Esophagus (tissue), 2 donors: ENCODE results near the gene IL36RN. TPM values are rescaled to one million over a fixed set of nuclear protein-coding genes. Genes with fewer than 3 reads are reported as not detected.

Experiments used
- H3K27ac ChIP-seq, 2 donors: one replicate each; pipeline ENCODE4 v1.5.1; 2013; ENCODE audit warnings: low read depth in 2 of 2, mild to moderate bottlenecking in 2 of 2, inconsistent platforms in 1 of 2, low read length in 1 of 2, moderate library complexity in 1 of 2
- H3K27me3 ChIP-seq, 2 donors: one replicate each; pipeline ENCODE4 v1.6.1; 2013; ENCODE audit warnings: low read length in 2 of 2, control low read depth in 1 of 2, mild to moderate bottlenecking in 1 of 2; ENCODE audit not compliant: insufficient read depth in 2 of 2, control insufficient read depth in 1 of 2
- H3K36me3 ChIP-seq, 2 donors: one replicate each; pipeline ENCODE4 v1.6.1; 2013; ENCODE audit warnings: low read length in 1 of 2; ENCODE audit not compliant: control insufficient read depth in 2 of 2, insufficient read depth in 2 of 2
- H3K4me1 ChIP-seq, 2 donors: one replicate each; pipeline ENCODE4 v1.6.1; 2013; ENCODE audit warnings: low read length in 1 of 2; ENCODE audit not compliant: control insufficient read depth in 2 of 2, insufficient read depth in 2 of 2
- H3K4me3 ChIP-seq, 2 donors: one replicate each; pipeline ENCODE4 v1.5.1; 2013; ENCODE audit warnings: low read length in 2 of 2, mild to moderate bottlenecking in 2 of 2, low read depth in 1 of 2, moderate library complexity in 1 of 2
- H3K9me3 ChIP-seq, 2 donors: one replicate each; pipeline ENCODE4 v1.6.1; 2013; ENCODE audit warnings: mild to moderate bottlenecking in 2 of 2, low read depth in 1 of 2, low read length in 1 of 2, moderate library complexity in 1 of 2; ENCODE audit not compliant: control insufficient read depth in 2 of 2, insufficient read depth in 1 of 2
- WGBS, 2 donors: extraction: QIAGEN DNeasy Blood & Tissue Kit; methylation state at CpG; one replicate each; pipeline ENCODE4 v1.1.7; 2013; 5-methylcytosine and 5-hydroxymethylcytosine counted together
- polyA plus RNA-seq, 2 donors: library from polyadenylated mRNA; stranded (reverse); fragments of 200-250 nt; gene quantifications; one replicate each; pipeline ENCODE4 v1.2.3, GENCODE V29; 2013
- donor health status: healthy with polysubstance abuse.
- donor health status: Bipolar disorder and iron deficiency.

The IL36RN gene
- polyA plus RNA-seq, 2 donors: 25.9 to 38.4 TPM

DNA sequence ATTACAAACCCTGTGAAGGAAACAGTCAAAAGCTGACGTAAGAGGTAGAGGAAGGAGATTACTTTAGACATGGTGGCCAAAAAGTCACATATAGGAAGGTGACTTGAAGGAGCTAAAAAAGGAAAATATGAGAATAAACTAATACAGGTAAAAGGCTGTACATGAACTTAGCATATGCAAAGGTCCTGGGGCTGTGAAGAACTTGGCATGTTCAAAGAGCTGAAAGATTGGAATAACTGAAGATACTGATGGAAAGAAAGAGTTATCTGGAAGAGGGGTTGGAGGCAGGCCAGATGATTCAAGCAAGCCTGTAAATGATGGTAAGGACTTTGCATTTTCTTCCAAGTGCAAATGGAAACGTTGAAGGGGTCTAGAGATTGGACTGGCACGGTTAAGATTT, 40.5 kb upstream of the IL36RN start:
- H3K27ac ChIP-seq: no peak overlapping the region
- H3K4me1 ChIP-seq: no peaks in the 10 kb centered on the region
- H3K36me3 ChIP-seq: no peaks in the 10 kb centered on the region
- H3K27me3 ChIP-seq: no peaks in the 10 kb centered on the region
- no peak overlapping the region for H3K4me3 ChIP-seq
- WGBS, 2 donors: 69 to 82% methylated on average over 3 of the region's 3 CpGs
- H3K9me3 ChIP-seq: no peaks in the 10 kb centered on the region

DNA sequence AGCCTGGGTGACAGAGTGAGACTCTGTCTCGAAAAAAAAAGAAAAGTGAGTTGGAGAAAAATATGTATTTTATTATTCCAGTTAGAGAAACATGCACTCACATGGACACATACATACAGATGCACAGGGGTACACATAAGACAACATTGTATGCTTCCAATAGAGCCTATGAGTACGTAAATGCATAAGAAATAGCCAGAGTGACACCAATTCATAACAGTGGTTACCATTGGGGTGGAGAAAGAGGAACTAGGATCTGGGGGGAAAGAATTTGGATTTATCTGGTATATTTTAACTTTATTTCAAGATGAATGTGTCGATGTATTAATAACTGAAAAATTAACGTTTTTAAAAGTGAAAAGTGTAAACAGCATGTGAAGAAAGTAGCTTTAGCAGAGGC, 37.7 kb upstream of the IL36RN start:
- 55 to 66% methylated on average over 4 of the region's 4 CpGs for WGBS, 2 donors
- no peak overlapping the region for H3K4me3 ChIP-seq
- H3K27ac ChIP-seq: no peak overlapping the region
- H3K4me1 ChIP-seq: no peaks in the 10 kb centered on the region
- peaks cover 3 to 4% of the 10 kb centered on the region in 2 donors for H3K27me3 ChIP-seq
- H3K9me3 ChIP-seq: no peaks in the 10 kb centered on the region
- H3K36me3 ChIP-seq: no peaks in the 10 kb centered on the region

DNA sequence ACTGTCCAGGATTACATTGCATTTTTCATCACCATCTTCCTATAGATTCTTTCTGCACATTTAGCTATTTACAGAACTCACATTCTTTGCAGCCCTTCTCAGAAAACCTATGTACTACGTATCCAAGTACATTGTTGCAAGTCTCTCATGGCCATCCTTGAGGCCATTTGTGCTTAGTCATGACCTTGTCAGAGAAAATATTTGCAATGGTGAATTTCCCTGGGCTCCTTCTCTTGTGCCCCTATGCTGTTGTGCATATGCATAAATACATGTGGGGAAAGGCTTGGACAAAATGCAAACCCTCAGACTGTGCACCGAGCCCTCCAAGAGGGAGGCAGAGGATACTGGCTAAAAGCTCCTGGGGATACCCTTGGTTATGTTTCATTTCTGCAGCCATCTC, 34.2 kb upstream of the IL36RN start:
- H3K4me1 ChIP-seq: no peaks in the 10 kb centered on the region
- no peak overlapping the region for H3K4me3 ChIP-seq
- H3K27me3 ChIP-seq: peaks cover 3 to 4% of the 10 kb centered on the region in 2 donors
- WGBS, 2 donors: 81 to 93% methylated on average over 2 of the region's 2 CpGs
- no peak overlapping the region for H3K27ac ChIP-seq
- no peaks in the 10 kb centered on the region for H3K36me3 ChIP-seq
- no peaks in the 10 kb centered on the region for H3K9me3 ChIP-seq

DNA sequence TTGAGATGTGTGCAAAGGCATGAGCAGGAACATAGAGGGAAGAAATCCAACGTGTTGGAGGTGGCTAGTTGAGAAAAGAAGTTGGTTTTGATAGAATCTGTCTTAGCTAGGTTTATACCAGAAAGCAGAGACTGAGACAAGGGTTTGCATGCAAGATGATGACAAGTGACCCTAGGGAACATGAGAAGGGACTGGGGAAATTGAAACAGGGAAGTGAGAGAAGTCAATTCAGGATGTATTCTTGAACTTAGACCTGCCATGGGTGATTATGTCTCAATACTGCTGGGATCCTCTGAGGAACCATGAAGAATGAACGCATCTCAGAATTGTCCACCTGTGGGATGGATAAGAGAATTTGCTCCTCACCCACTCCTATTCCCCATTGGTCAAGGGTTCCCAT, 33.3 kb upstream of the IL36RN start:
- 50 to 52% methylated on average over 2 of the region's 2 CpGs for WGBS, 2 donors
- peaks cover 3 to 4% of the 10 kb centered on the region in 2 donors for H3K27me3 ChIP-seq
- H3K4me1 ChIP-seq: no peaks in the 10 kb centered on the region
- H3K27ac ChIP-seq: no peak overlapping the region
- H3K9me3 ChIP-seq: no peaks in the 10 kb centered on the region
- no peak overlapping the region for H3K4me3 ChIP-seq
- no peaks in the 10 kb centered on the region for H3K36me3 ChIP-seq

DNA sequence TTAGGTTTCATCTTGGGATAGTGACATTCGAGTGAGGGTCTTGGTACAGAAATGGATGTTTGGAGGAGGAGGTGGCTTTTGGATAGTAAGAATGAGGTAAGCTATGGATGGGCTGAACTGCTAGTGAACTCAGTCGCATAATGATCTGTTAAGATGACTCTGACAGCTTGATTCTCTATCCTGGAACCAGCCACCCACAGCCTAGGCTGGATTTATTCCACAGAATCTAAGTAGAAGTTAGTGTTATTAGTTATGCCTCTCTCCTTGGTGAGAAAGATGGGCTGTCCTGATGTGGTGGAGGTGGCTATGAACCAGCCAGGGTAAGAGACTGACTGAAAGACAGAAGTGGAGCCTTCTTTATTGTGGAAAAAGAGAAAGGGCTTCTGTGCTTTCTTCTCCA, 31.3 kb upstream of the IL36RN start:
- Histone ChIP-seq H3K27ac (no peak overlapping the region), H3K9me3 (no peaks in the 10 kb centered on the region), H3K4me3 (no peak overlapping the region), H3K36me3 (no peaks in the 10 kb centered on the region), H3K4me1 (no peaks in the 10 kb centered on the region), H3K27me3 (peaks cover 3 to 4% of the 10 kb centered on the region in 2 donors)
- 73 to 84% methylated on average over 2 of the region's 2 CpGs for WGBS, 2 donors

DNA sequence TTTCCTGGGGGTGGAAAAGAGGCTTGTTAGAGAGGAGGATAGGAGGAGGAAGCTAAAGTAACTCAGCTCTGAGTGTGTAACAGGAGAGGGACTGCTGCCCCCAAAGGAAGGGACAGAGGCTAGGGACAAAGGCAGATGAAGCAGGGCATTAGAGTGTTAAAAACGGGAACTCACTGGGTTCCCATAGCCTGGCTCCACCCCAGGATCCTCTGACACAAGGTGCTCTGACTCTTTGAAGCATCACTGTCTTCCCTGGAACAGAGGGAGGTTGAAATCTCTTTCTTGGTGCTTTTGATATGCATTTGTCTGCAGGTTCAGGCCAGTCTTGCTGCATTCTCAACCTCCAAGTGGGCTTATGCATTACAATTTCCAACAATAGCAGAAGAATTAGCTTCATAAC, 30.9 kb upstream of the IL36RN start:
- Histone ChIP-seq H3K27me3 (peaks cover 3 to 4% of the 10 kb centered on the region in 2 donors), H3K36me3 (no peaks in the 10 kb centered on the region), H3K27ac (no peak overlapping the region), H3K9me3 (no peaks in the 10 kb centered on the region), H3K4me3 (no peak overlapping the region), H3K4me1 (no peaks in the 10 kb centered on the region)
- 10 to 13% methylated on average over 1 of the region's 1 CpG for WGBS, 2 donors

DNA sequence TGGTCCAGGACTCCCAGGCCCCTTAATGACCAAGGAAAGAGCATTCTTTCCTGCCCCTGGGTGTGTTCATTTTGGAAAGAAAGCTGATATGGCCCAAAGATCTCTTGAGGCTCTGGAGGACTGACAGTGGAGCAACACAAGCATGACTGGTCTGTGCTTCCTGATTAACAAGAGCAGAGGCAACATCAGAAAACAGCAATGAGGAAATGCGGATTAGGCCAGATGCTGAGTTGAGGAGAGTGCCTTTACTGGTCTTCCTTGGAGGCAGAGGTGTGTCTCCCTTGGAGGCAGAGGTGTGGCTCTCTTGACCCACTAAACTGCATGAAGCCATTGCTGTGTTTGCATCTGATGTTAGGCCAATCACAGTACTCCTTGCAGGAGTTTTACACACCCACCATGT, 26.3 kb upstream of the IL36RN start:
- H3K36me3 ChIP-seq: no peaks in the 10 kb centered on the region
- no peaks in the 10 kb centered on the region for H3K9me3 ChIP-seq
- no peak overlapping the region for H3K4me3 ChIP-seq
- peaks cover 0 to 2% of the 10 kb centered on the region in 2 donors for H3K4me1 ChIP-seq
- no peaks in the 10 kb centered on the region for H3K27me3 ChIP-seq
- WGBS, 2 donors: 86 to 88% methylated on average over 1 of the region's 1 CpG
- peak overlapping the region; percentile 22 to 52 for H3K27ac ChIP-seq

DNA sequence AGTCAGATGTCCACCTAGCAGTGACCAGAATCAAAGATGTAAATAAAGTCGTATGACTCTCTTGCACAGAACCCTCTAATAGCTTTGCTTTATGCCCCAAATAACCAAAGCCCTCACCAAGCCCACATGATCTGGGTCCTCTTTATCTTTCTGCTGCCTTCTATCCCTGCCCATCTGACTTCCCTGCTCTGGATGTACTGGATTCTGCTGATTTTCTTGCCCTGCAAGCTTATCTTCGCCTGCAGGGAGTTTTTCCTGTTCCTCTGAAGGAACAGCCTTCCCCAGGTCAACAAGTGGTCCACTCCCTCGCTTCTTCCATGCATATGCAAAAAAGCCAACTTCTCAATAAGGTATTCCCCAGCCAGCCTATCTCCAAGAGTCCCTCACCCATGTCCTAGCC, 25.0 kb upstream of the IL36RN start:
- Histone ChIP-seq H3K4me1 (peaks cover 0 to 2% of the 10 kb centered on the region in 2 donors), H3K36me3 (no peaks in the 10 kb centered on the region), H3K27me3 (no peaks in the 10 kb centered on the region), H3K4me3 (no peak overlapping the region), H3K27ac (peak overlapping the region in 1 of 2 donors; percentile 35), H3K9me3 (no peaks in the 10 kb centered on the region)
- WGBS, 2 donors: 68 to 81% methylated on average over 3 of the region's 3 CpGs

DNA sequence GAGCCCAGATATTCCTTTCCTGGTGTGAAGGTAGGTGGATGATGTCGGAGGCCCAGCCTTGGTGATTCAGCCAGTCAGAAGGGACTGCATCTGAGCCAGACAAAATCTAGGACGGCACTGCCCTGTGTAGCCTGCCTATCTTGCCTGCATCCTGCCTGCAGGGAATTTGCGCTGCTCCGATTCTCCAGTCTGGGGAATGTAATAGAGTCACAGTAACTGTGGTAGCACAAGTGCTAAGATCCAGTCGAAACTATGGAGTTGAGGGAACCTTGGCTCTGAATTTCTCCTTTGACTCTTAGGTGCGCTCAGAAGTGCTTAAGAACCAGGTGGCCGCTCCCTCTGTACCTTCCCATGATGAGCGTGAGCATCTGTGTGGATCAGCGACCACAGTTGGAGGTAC, 22.2 kb upstream of the IL36RN start:
- Histone ChIP-seq H3K4me3 (no peak overlapping the region), H3K27me3 (no peaks in the 10 kb centered on the region), H3K9me3 (no peaks in the 10 kb centered on the region), H3K4me1 (peaks cover 0 to 2% of the 10 kb centered on the region in 2 donors), H3K36me3 (no peaks in the 10 kb centered on the region), H3K27ac (peak overlapping the region in 1 of 2 donors; percentile 11)
- WGBS, 2 donors: 89 to 94% methylated on average over 9 of the region's 9 CpGs

DNA sequence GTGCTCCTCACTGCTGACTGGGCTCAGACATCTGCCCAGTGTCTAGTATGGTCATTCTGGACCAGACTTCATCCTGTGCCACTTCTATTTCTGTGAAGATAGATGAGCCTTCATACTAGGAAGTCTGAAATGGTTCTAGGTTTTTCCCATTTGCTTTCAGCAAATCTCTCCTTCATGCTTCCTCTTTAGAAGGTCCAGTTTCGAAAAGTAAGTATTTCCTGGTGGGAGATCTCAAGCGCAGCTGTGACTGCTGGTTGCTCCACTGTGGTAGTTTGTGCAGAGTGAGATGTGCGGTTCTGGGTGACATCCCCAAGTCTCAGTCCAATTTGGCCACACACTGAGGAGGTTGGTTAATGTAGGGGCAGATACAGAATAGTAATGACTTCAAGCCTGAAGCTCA, 20.7 kb upstream of the IL36RN start:
- Histone ChIP-seq H3K27me3 (no peaks in the 10 kb centered on the region), H3K27ac (no peak overlapping the region), H3K36me3 (no peaks in the 10 kb centered on the region), H3K4me3 (no peak overlapping the region), H3K4me1 (peaks cover 0 to 2% of the 10 kb centered on the region in 2 donors), H3K9me3 (no peaks in the 10 kb centered on the region)
- 90 to 94% methylated on average over 3 of the region's 3 CpGs for WGBS, 2 donors
